IMR-90 (cell line): Measurements from ENCODE around the gene CXCL17. TPM values are rescaled to one million over a fixed set of nuclear protein-coding genes. Genes with fewer than 3 reads are reported as not detected.

ENCODE experiments used
- ATAC-seq: fragments of 200-7000 bp; cut with Tn5 transposase; 2 replicates; pipeline ENCODE4 v1.9.1; 2020; ENCODE audit warnings: low read depth, mild to moderate bottlenecking, moderate library complexity
- BruUV-seq: library from RNA; stranded (reverse); fragments of 400-500 nt; replicated peaks from 2 replicates; lab custom pipeline; 2021; lab: Mats Ljungman, UMichigan
- CTCF ChIA-PET: fragments of 300-600 bp; formaldehyde crosslinking; extraction: SDS; loops from one replicate; lab custom pipeline; 2021; ENCODE audit warnings: antibody characterized with exemption; lab: Yijun Ruan, JAX
- POLR2A ChIA-PET: fragments of 300-600 bp; sonication (Branson Sonifier 250); formaldehyde crosslinking; loops from one replicate; lab custom pipeline; 2022; ENCODE audit warnings: antibody characterized with exemption; ENCODE audit not compliant: unreplicated experiment; lab: Charles Lee
- DNase-seq: peaks from one replicate; pipeline ENCODE4 v3.0.0; 2013
- H2AFZ ChIP-seq: replicated peaks from 2 replicates; pipeline ENCODE3; 2013; ENCODE audit warnings: low read length, mild to moderate bottlenecking; ENCODE audit not compliant: poor library complexity
- H2AK5ac ChIP-seq: 2 replicates; pipeline ENCODE4 v1.6.1; 2013; ENCODE audit warnings: low read depth, low read length, inconsistent platforms
- H2AK9ac ChIP-seq: replicated peaks from 2 replicates; pipeline ENCODE3; 2013; ENCODE audit warnings: mild to moderate bottlenecking, low read depth, low read length, moderate library complexity; ENCODE audit not compliant: poor library complexity
- H2BK120ac ChIP-seq: 2 replicates; pipeline ENCODE4 v1.6.1; 2013; ENCODE audit warnings: low read depth, low read length, inconsistent platforms
- H2BK15ac ChIP-seq: 3 replicates; pipeline ENCODE4 v1.6.1; 2013; ENCODE audit warnings: low read depth, low read length, inconsistent platforms
- H2BK20ac ChIP-seq: 2 replicates; pipeline ENCODE4 v1.6.1; 2013; ENCODE audit warnings: low read depth, mild to moderate bottlenecking, inconsistent platforms, low read length, moderate library complexity
- H2BK5ac ChIP-seq: 2 replicates; pipeline ENCODE4 v1.6.1; 2013; ENCODE audit warnings: mild to moderate bottlenecking, low read depth, low read length, inconsistent platforms; ENCODE audit not compliant: poor library complexity, severe bottlenecking
- H3K14ac ChIP-seq: replicated peaks from 2 replicates; pipeline ENCODE4 v1.6.1; 2013; ENCODE audit warnings: low read depth, low read length, inconsistent platforms
- H3K18ac ChIP-seq: 2 replicates; pipeline ENCODE4 v1.6.1; 2013; ENCODE audit warnings: low read depth, low read length, control low read depth
- H3K23ac ChIP-seq: 2 replicates; pipeline ENCODE4 v1.6.1; 2013; ENCODE audit warnings: low read depth, low read length, inconsistent platforms
- H3K27ac ChIP-seq: 2 replicates; pipeline ENCODE4 v1.5.1; 2013; ENCODE audit warnings: mild to moderate bottlenecking, control low read depth, low read length; ENCODE audit not compliant: insufficient read depth
- H3K27me3 ChIP-seq: 2 replicates; pipeline ENCODE4 v1.6.1; 2013; ENCODE audit warnings: low read length; ENCODE audit not compliant: control insufficient read depth, insufficient read depth
- H3K36me3 ChIP-seq: 2 replicates; pipeline ENCODE4 v1.6.1; 2013; ENCODE audit warnings: low read length, mixed read lengths; ENCODE audit not compliant: control insufficient read depth, insufficient read depth
- H3K4ac ChIP-seq: 2 replicates; pipeline ENCODE4 v1.6.1; 2013; ENCODE audit warnings: low read depth, low read length, inconsistent platforms
- H3K4me1 ChIP-seq: 2 replicates; pipeline ENCODE4 v1.6.1; 2013; ENCODE audit warnings: low read length, mixed read lengths; ENCODE audit not compliant: control insufficient read depth, insufficient read depth
- H3K4me2 ChIP-seq: 2 replicates; pipeline ENCODE4 v1.6.1; 2013; ENCODE audit warnings: low read depth, mild to moderate bottlenecking, control low read depth, low read length, moderate library complexity
- H3K4me3 ChIP-seq: 2 replicates; pipeline ENCODE4 v1.5.1; 2013; ENCODE audit warnings: low read depth, mild to moderate bottlenecking, control low read depth, low read length, moderate library complexity; ENCODE audit not compliant: insufficient read depth
- H3K56ac ChIP-seq: 2 replicates; pipeline ENCODE4 v1.6.1; 2013; ENCODE audit warnings: low read length, inconsistent platforms; ENCODE audit not compliant: insufficient read depth; ENCODE audit errors: extremely low read depth
- H3K79me1 ChIP-seq, 2 experiments: 2 replicates each; pipeline ENCODE4 v1.6.1; 2013; ENCODE audit warnings: low read length in 2 of 2, inconsistent platforms in 1 of 2, low read depth in 1 of 2
- H3K9ac ChIP-seq: 2 replicates; pipeline ENCODE4 v1.6.1; 2013; ENCODE audit warnings: low read depth, low read length, control low read depth
- H3K9me1 ChIP-seq: 2 replicates; pipeline ENCODE4 v1.6.1; 2013; ENCODE audit warnings: low read length, inconsistent platforms; ENCODE audit not compliant: insufficient read depth
- H3K9me3 ChIP-seq: 2 replicates; pipeline ENCODE4 v1.6.1; 2013; ENCODE audit warnings: low read length; ENCODE audit not compliant: control insufficient read depth, insufficient read depth
- H4K20me1 ChIP-seq: 2 replicates; pipeline ENCODE4 v1.6.1; 2013; ENCODE audit warnings: low read length, inconsistent platforms; ENCODE audit not compliant: insufficient read depth
- H4K5ac ChIP-seq: 2 replicates; pipeline ENCODE4 v1.6.1; 2013; ENCODE audit warnings: mild to moderate bottlenecking, low read depth, low read length, control low read depth
- H4K8ac ChIP-seq, 2 experiments: 2 replicates each; pipeline ENCODE4 v1.6.1; 2013; ENCODE audit warnings: low read depth in 2 of 2, low read length in 2 of 2, control low read depth in 1 of 2, inconsistent platforms in 1 of 2
- H4K91ac ChIP-seq: 2 replicates; pipeline ENCODE4 v1.6.1; 2013; ENCODE audit warnings: low read depth, low read length, inconsistent platforms; ENCODE audit not compliant: insufficient read depth
- CHD1 ChIP-seq: IDR thresholded peaks from 2 replicates; pipeline ENCODE4 v1.6.1; 2012; ENCODE audit warnings: low read depth, low read length, improper control_type of control experiment
- MAFK ChIP-seq: IDR thresholded peaks from 2 replicates; pipeline ENCODE4 v1.6.1; 2012; ENCODE audit warnings: low read depth, low read length, improper control_type of control experiment
- WGBS, 2 experiments: methylation state at CpG; one replicate each; pipeline versions ENCODE4 v1.1.5 to v1.1.7; 2013; ENCODE audit warnings: missing lambda C conversion rate in 2 of 2; ENCODE audit not compliant: insufficient read length in 1 of 2; ENCODE audit errors: extremely low coverage in 2 of 2; 5-methylcytosine and 5-hydroxymethylcytosine counted together
- dilution Hi-C: fragments of 300-500 bp; cut with HindIII; formaldehyde crosslinking; loops from one replicate; pipeline ENCODE4 v1.14.3; 2018; ENCODE audit warnings: low sequenced_read_pairs; ENCODE audit not compliant: unreplicated experiment
- in situ Hi-C: fragments of 300-500 bp; cut with MboI; formaldehyde crosslinking; loops from 3 replicates; pipeline ENCODE4 v1.14.3; 2019; ENCODE audit warnings: low sequenced_read_pairs, inconsistent platforms, mixed read lengths
- intact Hi-C: fragments of 100-400 bp; cut with micrococcal nuclease; formaldehyde crosslinking; loops from 2 replicates; pipeline ENCODE4 v1.10.0; 2022
- polyA plus RNA-seq, 3 experiments: library from polyadenylated mRNA; depleted of rRNA; stranded (reverse); fragments of >200 nt; gene quantifications; 2 replicates each; pipeline ENCODE4 v1.2.3, GENCODE V29; 2012; ENCODE audit warnings: low replicate concordance in 1 of 3
- total RNA-seq: library from RNA; depleted of rRNA; stranded (reverse); fragments of >200 nt; gene quantifications from 2 replicates; pipeline ENCODE4 v1.2.3, GENCODE V29; 2012

The CXCL17 gene
- total and polyA plus RNA-seq, 2 of the 4 experiments (the other 2 are of a cell fraction), result not detected

- no peak for ATAC-seq
- BruUV-seq, result no TSS peak
Observed at GRCh38 chr19:42487798-42488178, 45.0 kb upstream of the CXCL17 start.

More at GRCh38 chr19:42487798-42488178, 45.0 kb upstream of the CXCL17 start:
- Histone ChIP-seq H2AK9ac (no peak overlapping the region), H4K5ac (no peak overlapping the region), H2BK5ac (no peak overlapping the region), H2BK120ac (no peak overlapping the region), H4K8ac (no peak overlapping the region), H3K4ac (no peak overlapping the region), H2AFZ (no peak overlapping the region), H4K20me1 (no peaks in the 10 kb centered on the region), H3K9me3 (no peaks in the 10 kb centered on the region), H2AK5ac (no peak overlapping the region), H2BK20ac (no peak overlapping the region), H3K27me3 (peaks cover 3% of the 10 kb centered on the region; the same call in 1 of the 2 replicates), H3K9me1 (no peaks in the 10 kb centered on the region), H3K18ac (no peak overlapping the region), H3K9ac (no peak overlapping the region), H2BK15ac (no peak overlapping the region), H3K4me3 (no peak overlapping the region), H3K79me1 (no peaks in the 10 kb centered on the region), H3K36me3 (no peaks in the 10 kb centered on the region), H3K4me1 (no peaks in the 10 kb centered on the region), H4K91ac (no peak overlapping the region), H3K23ac (no peak overlapping the region), H3K27ac (no peak overlapping the region), H3K4me2 (no peak overlapping the region), H3K56ac (no peak overlapping the region), H3K14ac (no peak overlapping the region)
- TF ChIP-seq CHD1 (no peak), MAFK (no peak)
- 43% methylated on average over 1 of the region's 3 CpGs; no CpG with 5 or more reads in 1 of the 2 experiments for WGBS, 2 experiments
- in situ Hi-C loops, result no loop called here
- DNase-seq, result no peak
- intact Hi-C loops, result no loop called here
- ChIA-PET CTCF (no interaction called here), POLR2A (no interaction called here)
- dilution Hi-C loops, result no loop called here
